GM19351 (cell line): Measurements from ENCODE around the gene RXRG.

Experiments used
- ATAC-seq: cut with Tn5 transposase; IDR thresholded peaks from one replicate; pipeline ENCODE4 v1.9.1; 2021; ENCODE audit warnings: mild to moderate bottlenecking, moderate library complexity; ENCODE audit not compliant: unreplicated experiment

The RXRG gene

GRCh38 chr1:165376041-165376810 lies 68.7 kb downstream of the RXRG start:
- ATAC-seq, result no peak

GRCh38 chr1:165375623-165376022 lies 69.3 kb downstream of the RXRG start:
- no peak for ATAC-seq

- no peak for ATAC-seq
Observed at GRCh38 chr1:165371588-165372225, 73.2 kb downstream of the RXRG start.

GRCh38 chr1:165369255-165369848 lies 75.6 kb downstream of the RXRG start:
- ATAC-seq, result peak; percentile 66

- ATAC-seq, result peak; percentile 75
Observed at GRCh38 chr1:165367375-165367993, 77.4 kb downstream of the RXRG start.

GRCh38 chr1:165365341-165365740 lies 79.6 kb downstream of the RXRG start:
- ATAC-seq, result no peak

- ATAC-seq, result no peak
Observed at GRCh38 chr1:165364568-165365133, 80.3 kb downstream of the RXRG start.

- ATAC-seq, result no peak
Observed at GRCh38 chr1:165356876-165357275, 88.0 kb downstream of the RXRG start.

- ATAC-seq, result no peak
Observed at GRCh38 chr1:165355977-165356811, 88.7 kb downstream of the RXRG start, which contains the start of gene LMX1A. Gene LMX1A (minus strand): TSS chr1:165356715. CDS start chr1:165355559, 1,156 bp downstream.

GRCh38 chr1:165355139-165355976 lies 89.6 kb downstream of the RXRG start:
- ATAC-seq, result no peak

- no peak for ATAC-seq
Observed at GRCh38 chr1:165354739-165355138, 90.2 kb downstream of the RXRG start.

GRCh38 chr1:165353731-165354671 lies 90.9 kb downstream of the RXRG start:
- no peak for ATAC-seq

GRCh38 chr1:165352442-165353293 lies 92.3 kb downstream of the RXRG start:
- no peak for ATAC-seq

GRCh38 chr1:165351863-165352441 lies 93.0 kb downstream of the RXRG start:
- no peak for ATAC-seq
